Endothelial cell (in vitro differentiated cells): ENCODE measurements around the gene DTNBP1. TPM values are rescaled to one million over a fixed set of nuclear protein-coding genes. Genes with fewer than 3 reads are reported as not detected.
"Not testable (repeated sequence)": the region's sequence is repeated elsewhere in the genome, so short reads cannot be mapped to it uniquely, and the experiment has no call there.

Experiments
- DNase-seq: peaks from one replicate; pipeline ENCODE4 v3.0.0; 2021; ENCODE audit warnings: low spot score
- H3K27ac Mint-ChIP-seq: one replicate; pipeline ENCODE4 v1.8.0; 2021; ENCODE audit warnings: mixed read lengths, inconsistent platforms; ENCODE audit not compliant: unreplicated experiment
- H3K27me3 Mint-ChIP-seq: one replicate; pipeline ENCODE4 v1.8.0; 2021; ENCODE audit warnings: mild to moderate bottlenecking, moderate library complexity, mixed read lengths, inconsistent platforms; ENCODE audit not compliant: unreplicated experiment
- H3K36me3 Mint-ChIP-seq: one replicate; pipeline ENCODE4 v1.8.0; 2021; ENCODE audit warnings: mild to moderate bottlenecking, low read depth, mixed read lengths, inconsistent platforms; ENCODE audit not compliant: unreplicated experiment
- H3K4me1 Mint-ChIP-seq: one replicate; pipeline ENCODE4 v1.8.0; 2021; ENCODE audit warnings: mild to moderate bottlenecking, mixed read lengths, inconsistent platforms; ENCODE audit not compliant: unreplicated experiment
- H3K4me3 Mint-ChIP-seq: one replicate; pipeline ENCODE4 v1.8.0; 2021; ENCODE audit warnings: mild to moderate bottlenecking, mixed read lengths, inconsistent platforms; ENCODE audit not compliant: unreplicated experiment
- H3K9me3 Mint-ChIP-seq: one replicate; pipeline ENCODE4 v1.8.0; 2021; ENCODE audit warnings: mixed read lengths, inconsistent platforms; ENCODE audit not compliant: unreplicated experiment
- CTCF ChIP-seq: fragments of 200-600 bp; sonication (generic); IDR thresholded peaks from one replicate; pipeline ENCODE4 v1.5.0; 2021; ENCODE audit warnings: antibody characterized with exemption; ENCODE audit not compliant: unreplicated experiment
- total RNA-seq: library from RNA; stranded (reverse); fragmentation: NEBNext Ultra II Directional; extraction: Animal tissue kit (Norgen Biotek cat#: 25700); gene quantifications from one replicate; pipeline ENCODE4 v1.2.1, GENCODE V29; 2021; ENCODE audit not compliant: unreplicated experiment

The DTNBP1 gene
- total RNA-seq, 1 donor from 2014 or later = 19.3 TPM

DNA sequence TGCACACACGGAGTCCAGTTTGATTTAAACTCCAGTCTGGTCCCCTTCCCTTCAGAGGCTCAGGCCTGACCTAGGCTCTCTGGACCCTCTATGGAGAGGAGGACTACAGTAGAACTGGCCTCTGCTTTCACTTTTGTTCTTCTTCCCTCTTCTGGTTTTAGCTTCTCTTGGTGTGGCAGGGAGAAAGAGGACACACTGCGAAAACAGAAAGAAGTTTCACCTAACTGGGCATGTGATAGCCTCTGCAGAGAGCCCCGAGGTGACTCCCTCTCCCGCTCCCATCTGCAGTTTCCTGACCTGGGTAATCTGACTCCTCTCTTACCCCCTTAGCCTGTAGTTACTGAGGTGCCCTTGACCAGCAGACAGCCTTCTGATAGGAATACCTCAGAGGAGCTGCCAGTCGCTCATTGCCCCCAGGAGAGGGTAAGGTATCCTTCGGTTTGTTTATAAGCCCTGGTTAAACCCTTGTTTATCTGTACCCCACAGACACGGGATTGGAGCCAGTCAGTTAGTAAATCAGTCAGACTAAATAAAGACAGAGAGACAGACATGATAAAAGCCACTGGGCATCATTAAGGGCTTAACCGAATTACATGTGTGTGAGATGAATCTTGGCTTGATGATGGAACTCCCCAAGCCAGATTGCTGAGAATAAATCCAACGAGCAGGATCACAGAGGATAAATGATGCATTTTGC is 12.0 kb upstream of the DTNBP1 start:
- no peaks in the 10 kb centered on the region for H3K9me3 Mint-ChIP-seq
- no peak overlapping the region for H3K4me3 Mint-ChIP-seq
- peaks cover 16% of the 10 kb centered on the region for H3K4me1 Mint-ChIP-seq
- no peak for TF ChIP-seq CTCF
- H3K36me3 Mint-ChIP-seq = no peaks in the 10 kb centered on the region
- peaks cover 4% of the 10 kb centered on the region for H3K27me3 Mint-ChIP-seq
- no peak overlapping the region for H3K27ac Mint-ChIP-seq
- DNase-seq = no peak

DNA sequence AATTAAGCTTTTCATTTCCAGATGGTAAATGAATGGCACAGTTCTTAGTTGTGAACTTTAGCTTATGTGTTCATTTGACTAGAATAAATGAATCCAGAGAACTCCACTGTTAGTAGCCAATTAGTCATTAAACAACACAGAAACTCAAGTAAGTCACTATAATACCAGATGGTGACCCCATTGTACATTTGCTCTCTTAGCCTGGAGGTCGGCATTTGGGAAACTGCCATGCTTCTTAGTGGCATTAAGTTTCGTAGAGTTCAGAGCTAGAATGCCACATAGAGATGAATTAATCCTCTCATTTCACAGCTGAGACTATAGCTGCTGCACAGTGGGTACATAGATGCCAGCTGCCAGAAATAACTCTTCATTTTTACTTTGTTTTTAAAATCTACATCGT is 10.8 kb upstream of the DTNBP1 start:
- no peak for TF ChIP-seq CTCF

GRCh38 chr6:15672818-15673217 is 10.0 kb upstream of the DTNBP1 start:
- DNase-seq = no peak
- H3K27me3 Mint-ChIP-seq = peaks cover 4% of the 10 kb centered on the region
- no peak overlapping the region for H3K27ac Mint-ChIP-seq
- H3K4me3 Mint-ChIP-seq = no peak overlapping the region
- no peaks in the 10 kb centered on the region for H3K9me3 Mint-ChIP-seq
- no peak for TF ChIP-seq CTCF
- H3K4me1 Mint-ChIP-seq = peaks cover 16% of the 10 kb centered on the region
- H3K36me3 Mint-ChIP-seq = no peaks in the 10 kb centered on the region

More for the DNA sequence above, 10.8 kb upstream of the DTNBP1 start:
- no peak for DNase-seq
- H3K36me3 Mint-ChIP-seq = no peaks in the 10 kb centered on the region
- H3K27me3 Mint-ChIP-seq = peaks cover 4% of the 10 kb centered on the region
- H3K4me3 Mint-ChIP-seq = no peak overlapping the region
- no peak overlapping the region for H3K27ac Mint-ChIP-seq
- H3K9me3 Mint-ChIP-seq = no peaks in the 10 kb centered on the region
- H3K4me1 Mint-ChIP-seq = peaks cover 16% of the 10 kb centered on the region

DNA sequence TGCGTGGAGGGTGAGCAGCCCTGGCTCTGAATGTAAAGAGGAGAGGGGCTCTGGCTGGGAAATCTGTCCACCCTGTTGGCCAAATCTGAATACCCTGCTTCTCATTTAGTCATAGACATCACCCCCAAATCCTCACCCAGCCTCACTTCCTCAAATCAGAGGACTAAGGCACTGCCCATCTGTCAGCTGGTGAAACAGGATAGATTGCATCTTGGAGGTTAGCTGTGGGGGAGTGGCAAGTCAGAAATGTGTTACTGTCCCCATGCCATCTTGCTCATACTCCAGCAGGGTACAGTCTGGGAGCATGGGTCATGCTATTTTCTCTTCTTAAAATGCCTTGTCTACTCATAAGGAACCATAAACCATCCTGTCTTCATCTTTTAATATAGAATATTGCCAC is 9.5 kb upstream of the DTNBP1 start:
- Mint-ChIP-seq H3K27ac (no peak overlapping the region), H3K36me3 (no peaks in the 10 kb centered on the region), H3K27me3 (peaks cover 4% of the 10 kb centered on the region), H3K9me3 (no peaks in the 10 kb centered on the region), H3K4me1 (peaks cover 16% of the 10 kb centered on the region), H3K4me3 (no peak overlapping the region)
- no peak for TF ChIP-seq CTCF
- DNase-seq = no peak

DNA sequence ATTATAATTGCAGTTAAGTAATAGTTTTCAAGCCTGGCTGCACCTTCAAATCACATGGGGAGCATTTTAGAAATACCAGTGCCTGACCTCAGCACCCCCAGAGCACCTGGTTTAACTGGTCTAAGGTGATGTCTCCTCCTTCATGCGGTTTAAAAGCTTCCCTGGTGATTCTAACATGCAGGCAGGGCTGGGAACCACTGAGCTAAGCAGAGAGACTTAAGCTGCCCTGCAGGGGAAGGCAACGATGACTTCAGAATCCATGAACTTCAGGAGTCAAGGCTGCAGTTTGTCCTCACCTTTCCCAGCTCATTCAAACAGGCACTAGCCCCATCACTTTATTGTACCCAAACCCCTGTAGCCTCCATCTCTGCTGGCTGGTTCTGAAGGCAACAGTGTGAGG is 6.1 kb upstream of the DTNBP1 start:
- Mint-ChIP-seq H3K36me3 (no peaks in the 10 kb centered on the region), H3K27me3 (peaks cover 4% of the 10 kb centered on the region), H3K27ac (no peak overlapping the region), H3K4me3 (no peak overlapping the region), H3K9me3 (no peaks in the 10 kb centered on the region), H3K4me1 (no peaks in the 10 kb centered on the region)
- no peak for DNase-seq
- TF ChIP-seq CTCF = no peak

DNA sequence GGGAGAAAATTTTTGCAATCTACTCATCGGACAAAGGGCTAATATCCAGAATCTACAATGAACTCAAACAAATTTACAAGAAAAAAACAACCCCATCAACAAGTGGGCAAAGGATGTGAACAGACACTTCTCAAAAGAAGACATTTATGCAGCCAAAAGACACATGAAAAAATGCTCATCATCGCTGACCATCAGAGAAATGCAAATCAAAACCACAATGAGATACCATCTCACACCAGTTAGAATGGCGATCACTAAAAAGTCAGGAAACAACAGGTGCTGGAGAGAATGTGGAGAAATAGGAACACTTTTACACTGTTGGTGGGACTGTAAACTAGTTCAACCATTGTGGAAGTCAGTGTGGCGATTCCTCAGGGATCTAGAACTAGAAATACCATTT is 4.1 kb upstream of the DTNBP1 start:
- H3K4me3 Mint-ChIP-seq, H3K27me3 Mint-ChIP-seq, H3K36me3 Mint-ChIP-seq, H3K4me1 Mint-ChIP-seq, H3K27ac Mint-ChIP-seq, H3K9me3 Mint-ChIP-seq, DNase-seq: not testable (repeated sequence)
